ENCODE data around the gene BCL2L2.
A peak's percentile ranks its signal among the peaks of the same experiment; 100 is the strongest.
"Not testable (repeated sequence)": the region's sequence is repeated elsewhere in the genome, so short reads cannot be mapped to it uniquely, and the experiment has no call there.

Gene BCL2L2, protein sequence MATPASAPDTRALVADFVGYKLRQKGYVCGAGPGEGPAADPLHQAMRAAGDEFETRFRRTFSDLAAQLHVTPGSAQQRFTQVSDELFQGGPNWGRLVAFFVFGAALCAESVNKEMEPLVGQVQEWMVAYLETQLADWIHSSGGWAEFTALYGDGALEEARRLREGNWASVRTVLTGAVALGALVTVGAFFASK

DNA sequence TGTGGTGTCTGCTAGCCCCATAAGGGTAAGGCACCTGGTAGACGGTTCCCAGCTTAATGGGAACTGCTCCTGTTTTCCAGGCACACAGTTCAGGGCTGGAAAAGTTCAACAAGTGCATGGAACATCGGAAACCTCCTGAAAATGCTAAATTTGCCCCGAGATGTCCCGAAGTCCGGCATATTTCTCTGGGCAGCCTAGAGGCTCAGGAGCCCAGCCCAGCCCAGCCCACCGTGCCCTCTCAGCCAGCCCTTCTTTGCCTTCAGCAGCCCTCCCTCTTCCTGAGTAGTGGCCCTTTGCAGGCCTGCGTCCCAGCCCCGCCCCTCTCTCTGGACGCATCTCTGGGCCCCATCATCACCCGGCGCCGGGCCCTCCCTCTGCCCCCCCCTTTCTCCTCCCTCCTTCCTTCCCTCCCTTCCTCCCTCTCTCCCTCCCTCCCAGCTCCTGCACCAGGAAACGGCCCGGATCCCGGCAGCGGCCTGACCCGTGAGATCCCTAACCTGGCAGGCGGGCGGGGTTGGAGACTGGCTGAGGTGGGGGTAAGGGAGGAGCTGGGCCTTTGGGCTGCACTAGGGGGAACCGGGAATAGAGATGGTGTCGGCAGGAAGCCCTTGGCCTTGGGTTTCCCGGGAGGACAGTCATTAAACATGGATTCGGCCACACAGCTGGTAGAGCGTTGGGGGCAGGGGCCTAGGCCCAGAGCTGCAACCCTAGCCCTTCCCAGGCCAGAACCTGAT lies at the start of gene BCL2L2:
Gene BCL2L2 (plus strand): TSS at position 422 of the 734 bp plus-strand sequence. CDS start 935 bp downstream, outside the sequence.
- ATAC-seq = peak; percentile 73
- TF ChIP-seq, protein P1, sequence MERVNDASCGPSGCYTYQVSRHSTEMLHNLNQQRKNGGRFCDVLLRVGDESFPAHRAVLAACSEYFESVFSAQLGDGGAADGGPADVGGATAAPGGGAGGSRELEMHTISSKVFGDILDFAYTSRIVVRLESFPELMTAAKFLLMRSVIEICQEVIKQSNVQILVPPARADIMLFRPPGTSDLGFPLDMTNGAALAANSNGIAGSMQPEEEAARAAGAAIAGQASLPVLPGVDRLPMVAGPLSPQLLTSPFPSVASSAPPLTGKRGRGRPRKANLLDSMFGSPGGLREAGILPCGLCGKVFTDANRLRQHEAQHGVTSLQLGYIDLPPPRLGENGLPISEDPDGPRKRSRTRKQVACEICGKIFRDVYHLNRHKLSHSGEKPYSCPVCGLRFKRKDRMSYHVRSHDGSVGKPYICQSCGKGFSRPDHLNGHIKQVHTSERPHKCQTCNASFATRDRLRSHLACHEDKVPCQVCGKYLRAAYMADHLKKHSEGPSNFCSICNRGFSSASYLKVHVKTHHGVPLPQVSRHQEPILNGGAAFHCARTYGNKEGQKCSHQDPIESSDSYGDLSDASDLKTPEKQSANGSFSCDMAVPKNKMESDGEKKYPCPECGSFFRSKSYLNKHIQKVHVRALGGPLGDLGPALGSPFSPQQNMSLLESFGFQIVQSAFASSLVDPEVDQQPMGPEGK (CRISPR knock-in tag; IDR thresholded peaks at IDR 0.05; ENCODE audit: borderline replicate concordance) = peak; percentile 60; the same call in 1 of the 2 replicates
- TF ChIP-seq, protein P2, sequence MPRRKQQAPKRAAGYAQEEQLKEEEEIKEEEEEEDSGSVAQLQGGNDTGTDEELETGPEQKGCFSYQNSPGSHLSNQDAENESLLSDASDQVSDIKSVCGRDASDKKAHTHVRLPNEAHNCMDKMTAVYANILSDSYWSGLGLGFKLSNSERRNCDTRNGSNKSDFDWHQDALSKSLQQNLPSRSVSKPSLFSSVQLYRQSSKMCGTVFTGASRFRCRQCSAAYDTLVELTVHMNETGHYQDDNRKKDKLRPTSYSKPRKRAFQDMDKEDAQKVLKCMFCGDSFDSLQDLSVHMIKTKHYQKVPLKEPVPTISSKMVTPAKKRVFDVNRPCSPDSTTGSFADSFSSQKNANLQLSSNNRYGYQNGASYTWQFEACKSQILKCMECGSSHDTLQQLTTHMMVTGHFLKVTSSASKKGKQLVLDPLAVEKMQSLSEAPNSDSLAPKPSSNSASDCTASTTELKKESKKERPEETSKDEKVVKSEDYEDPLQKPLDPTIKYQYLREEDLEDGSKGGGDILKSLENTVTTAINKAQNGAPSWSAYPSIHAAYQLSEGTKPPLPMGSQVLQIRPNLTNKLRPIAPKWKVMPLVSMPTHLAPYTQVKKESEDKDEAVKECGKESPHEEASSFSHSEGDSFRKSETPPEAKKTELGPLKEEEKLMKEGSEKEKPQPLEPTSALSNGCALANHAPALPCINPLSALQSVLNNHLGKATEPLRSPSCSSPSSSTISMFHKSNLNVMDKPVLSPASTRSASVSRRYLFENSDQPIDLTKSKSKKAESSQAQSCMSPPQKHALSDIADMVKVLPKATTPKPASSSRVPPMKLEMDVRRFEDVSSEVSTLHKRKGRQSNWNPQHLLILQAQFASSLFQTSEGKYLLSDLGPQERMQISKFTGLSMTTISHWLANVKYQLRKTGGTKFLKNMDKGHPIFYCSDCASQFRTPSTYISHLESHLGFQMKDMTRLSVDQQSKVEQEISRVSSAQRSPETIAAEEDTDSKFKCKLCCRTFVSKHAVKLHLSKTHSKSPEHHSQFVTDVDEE (CRISPR knock-in tag; IDR thresholded peaks at IDR 0.05) = no peak
- TF ChIP-seq GLIS3 (CRISPR knock-in tag; IDR thresholded peaks at IDR 0.05) = 0 out of 2 replicates have a peak, but pooled peaks have one; percentile 0

DNA sequence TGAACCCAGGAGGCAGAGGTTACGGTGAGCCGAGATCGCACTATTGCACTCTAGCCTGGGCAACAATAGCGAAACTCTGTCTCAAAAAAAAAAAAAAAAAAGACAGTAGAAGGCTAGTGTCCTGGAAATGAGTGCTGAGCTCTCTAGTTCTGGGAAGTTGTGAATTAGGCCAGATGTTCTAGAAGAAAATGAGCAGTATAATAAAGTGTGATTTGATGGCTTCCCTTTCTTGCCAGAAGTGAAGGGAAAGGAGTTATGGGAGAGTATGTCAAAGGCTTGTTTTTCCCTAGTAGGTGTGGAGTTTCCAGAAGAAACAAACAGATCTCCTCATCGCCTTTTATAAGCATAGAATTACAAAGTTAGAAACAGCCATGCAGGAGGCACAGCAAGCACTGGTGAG lies 48.4 kb upstream of the BCL2L2 start:
- ATAC-seq = no peak
- TF ChIP-seq ZNF70 (CRISPR knock-in tag; IDR thresholded peaks at IDR 0.05) (no peak), OSR1 (CRISPR knock-in tag; IDR thresholded peaks at IDR 0.05) (no peak)
- TF ChIP-seq, protein P3, sequence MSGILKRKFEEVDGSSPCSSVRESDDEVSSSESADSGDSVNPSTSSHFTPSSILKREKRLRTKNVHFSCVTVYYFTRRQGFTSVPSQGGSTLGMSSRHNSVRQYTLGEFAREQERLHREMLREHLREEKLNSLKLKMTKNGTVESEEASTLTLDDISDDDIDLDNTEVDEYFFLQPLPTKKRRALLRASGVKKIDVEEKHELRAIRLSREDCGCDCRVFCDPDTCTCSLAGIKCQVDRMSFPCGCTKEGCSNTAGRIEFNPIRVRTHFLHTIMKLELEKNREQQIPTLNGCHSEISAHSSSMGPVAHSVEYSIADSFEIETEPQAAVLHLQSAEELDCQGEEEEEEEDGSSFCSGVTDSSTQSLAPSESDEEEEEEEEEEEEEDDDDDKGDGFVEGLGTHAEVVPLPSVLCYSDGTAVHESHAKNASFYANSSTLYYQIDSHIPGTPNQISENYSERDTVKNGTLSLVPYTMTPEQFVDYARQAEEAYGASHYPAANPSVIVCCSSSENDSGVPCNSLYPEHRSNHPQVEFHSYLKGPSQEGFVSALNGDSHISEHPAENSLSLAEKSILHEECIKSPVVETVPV (CRISPR knock-in tag; IDR thresholded peaks at IDR 0.05) = no peak

DNA sequence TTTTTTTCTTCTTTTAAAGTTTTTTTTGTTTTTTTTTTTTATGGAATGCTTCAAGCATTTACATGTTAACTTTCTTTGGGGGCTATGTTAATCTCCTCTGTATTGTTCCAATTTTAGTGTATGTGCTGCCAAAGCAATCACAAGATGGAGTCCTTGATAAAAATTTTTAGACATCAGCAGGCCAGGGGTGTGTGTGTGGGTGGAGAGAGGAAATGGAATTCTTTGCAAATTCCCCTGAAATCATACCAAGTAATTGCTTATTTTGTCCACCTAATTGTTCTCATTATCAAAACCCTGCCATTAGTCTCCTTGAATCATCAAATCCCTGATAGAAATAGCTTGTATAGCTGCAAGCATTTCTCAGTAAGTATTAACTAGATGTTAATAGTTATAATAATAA lies 47.2 kb upstream of the BCL2L2 start:
- TF ChIP-seq ESRRG (CRISPR knock-in tag; IDR thresholded peaks at IDR 0.05) = no peak
- no peak for TF ChIP-seq ZC3H10 (CRISPR knock-in tag; IDR thresholded peaks at IDR 0.05)
- TF ChIP-seq, protein P3 (CRISPR knock-in tag; IDR thresholded peaks at IDR 0.05) = no peak
- no peak for TF ChIP-seq ZNF8 (CRISPR knock-in tag; IDR thresholded peaks at IDR 0.05)
- TF ChIP-seq, protein P1 (CRISPR knock-in tag; IDR thresholded peaks at IDR 0.05; ENCODE audit: borderline replicate concordance) = no peak
- TF ChIP-seq TOX (CRISPR knock-in tag; IDR thresholded peaks at IDR 0.05; ENCODE audit: borderline replicate concordance) = no peak
- TF ChIP-seq, protein P2 (CRISPR knock-in tag; IDR thresholded peaks at IDR 0.05) = no peak
- TF ChIP-seq RARB (CRISPR knock-in tag; IDR thresholded peaks at IDR 0.05) = no peak
- TF ChIP-seq, protein P4, sequence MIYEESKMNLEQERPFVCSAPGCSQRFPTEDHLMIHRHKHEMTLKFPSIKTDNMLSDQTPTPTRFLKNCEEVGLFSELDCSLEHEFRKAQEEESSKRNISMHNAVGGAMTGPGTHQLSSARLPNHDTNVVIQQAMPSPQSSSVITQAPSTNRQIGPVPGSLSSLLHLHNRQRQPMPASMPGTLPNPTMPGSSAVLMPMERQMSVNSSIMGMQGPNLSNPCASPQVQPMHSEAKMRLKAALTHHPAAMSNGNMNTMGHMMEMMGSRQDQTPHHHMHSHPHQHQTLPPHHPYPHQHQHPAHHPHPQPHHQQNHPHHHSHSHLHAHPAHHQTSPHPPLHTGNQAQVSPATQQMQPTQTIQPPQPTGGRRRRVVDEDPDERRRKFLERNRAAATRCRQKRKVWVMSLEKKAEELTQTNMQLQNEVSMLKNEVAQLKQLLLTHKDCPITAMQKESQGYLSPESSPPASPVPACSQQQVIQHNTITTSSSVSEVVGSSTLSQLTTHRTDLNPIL (CRISPR knock-in tag; IDR thresholded peaks at IDR 0.05; ENCODE audit: low read depth) = no peak
- no peak for TF ChIP-seq ZNF70 (CRISPR knock-in tag; IDR thresholded peaks at IDR 0.05)
- TF ChIP-seq, protein P5, sequence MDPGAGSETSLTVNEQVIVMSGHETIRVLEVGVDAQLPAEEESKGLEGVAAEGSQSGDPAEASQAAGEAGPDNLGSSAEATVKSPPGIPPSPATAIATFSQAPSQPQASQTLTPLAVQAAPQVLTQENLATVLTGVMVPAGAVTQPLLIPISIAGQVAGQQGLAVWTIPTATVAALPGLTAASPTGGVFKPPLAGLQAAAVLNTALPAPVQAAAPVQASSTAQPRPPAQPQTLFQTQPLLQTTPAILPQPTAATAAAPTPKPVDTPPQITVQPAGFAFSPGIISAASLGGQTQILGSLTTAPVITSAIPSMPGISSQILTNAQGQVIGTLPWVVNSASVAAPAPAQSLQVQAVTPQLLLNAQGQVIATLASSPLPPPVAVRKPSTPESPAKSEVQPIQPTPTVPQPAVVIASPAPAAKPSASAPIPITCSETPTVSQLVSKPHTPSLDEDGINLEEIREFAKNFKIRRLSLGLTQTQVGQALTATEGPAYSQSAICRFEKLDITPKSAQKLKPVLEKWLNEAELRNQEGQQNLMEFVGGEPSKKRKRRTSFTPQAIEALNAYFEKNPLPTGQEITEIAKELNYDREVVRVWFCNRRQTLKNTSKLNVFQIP (CRISPR knock-in tag; IDR thresholded peaks at IDR 0.05; ENCODE audit: borderline replicate concordance, low read depth) = no peak
- no peak for TF ChIP-seq TCF4 (CRISPR knock-in tag; IDR thresholded peaks at IDR 0.05; ENCODE audit: borderline replicate concordance)
- TF ChIP-seq CSDC2 (CRISPR knock-in tag; IDR thresholded peaks at IDR 0.05) = no peak
- TF ChIP-seq OSR1 (CRISPR knock-in tag; IDR thresholded peaks at IDR 0.05) = no peak
- no peak for TF ChIP-seq GLIS3 (CRISPR knock-in tag; IDR thresholded peaks at IDR 0.05)
- no peak for ATAC-seq

DNA sequence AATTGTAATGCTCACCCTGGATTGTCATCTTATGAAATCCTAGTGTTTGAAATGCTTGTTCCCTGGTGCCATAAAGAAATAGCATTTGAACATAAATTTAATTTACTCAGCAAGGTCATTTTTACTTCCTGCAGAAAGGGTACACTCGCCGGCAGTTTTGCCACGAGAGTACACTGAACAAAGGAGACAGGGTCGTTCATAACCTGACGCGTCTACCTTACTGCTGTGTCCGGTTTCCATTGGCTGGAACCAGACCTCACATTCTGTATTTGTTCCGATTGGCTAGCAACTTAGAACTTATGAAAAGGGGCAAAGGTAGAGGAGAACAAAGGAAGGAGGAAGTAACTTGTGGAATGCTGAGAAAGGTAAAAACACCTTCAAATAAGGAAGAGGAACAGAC lies 45.8 kb upstream of the BCL2L2 start:
- not testable (repeated sequence) for ATAC-seq
